Right atrium auricular region (tissue), 2 donors: ENCODE results near the gene SPAG17. TPM values are rescaled to one million over a fixed set of nuclear protein-coding genes. Genes with fewer than 3 reads are reported as not detected.

Experiments used
- DNase-seq: peaks from one replicate; pipeline ENCODE4 v3.0.0-alpha.2; 2019; ENCODE audit warnings: low spot score
- H3K27ac ChIP-seq, 2 donors: fragments of 200-600 bp; sonication (generic); 1 replicate in 1 of 2; 2 replicates in 1 of 2; pipeline ENCODE4 v1.5.1; 2016 to 2019
- H3K27me3 ChIP-seq, 2 donors: fragments of 200-600 bp; sonication (generic); one replicate each; pipeline versions ENCODE4 v1.5.1 to v1.6.0; 2017 to 2019
- H3K36me3 ChIP-seq: fragments of 200-600 bp; sonication (generic); one replicate; pipeline ENCODE4 v1.5.1; 2016
- H3K4me1 ChIP-seq, 2 donors: fragments of 200-600 bp; sonication (generic); one replicate each; pipeline versions ENCODE4 v1.5.1 to v1.6.0; 2017 to 2019
- H3K4me3 ChIP-seq, 2 donors: fragments of 200-600 bp; sonication (generic); 1 replicate in 1 of 2; 2 replicates in 1 of 2; pipeline ENCODE4 v1.5.1; 2017 to 2019; ENCODE audit warnings: mild to moderate bottlenecking in 1 of 2, moderate library complexity in 1 of 2
- H3K9me3 ChIP-seq, 2 donors: fragments of 200-600 bp; sonication (generic); one replicate each; pipeline ENCODE4 v1.5.1; 2019
- total RNA-seq, 2 donors: library from RNA; depleted of rRNA; stranded (reverse); fragments of >200 nt; gene quantifications; one replicate each; pipeline ENCODE4 v1.1.0, GENCODE V29; 2016
- TF ChIP-seq, protein P1 (sequence below), 2 donors: fragments of 200-600 bp; sonication (generic); IDR thresholded peaks; one replicate each; pipeline ENCODE4 v1.5.1; 2019; ENCODE audit warnings: antibody characterized with exemption in 2 of 2

Gene SPAG17
- total RNA-seq, 2 donors from 2014 or later: 0.39 TPM; not detected in 1

DNA sequence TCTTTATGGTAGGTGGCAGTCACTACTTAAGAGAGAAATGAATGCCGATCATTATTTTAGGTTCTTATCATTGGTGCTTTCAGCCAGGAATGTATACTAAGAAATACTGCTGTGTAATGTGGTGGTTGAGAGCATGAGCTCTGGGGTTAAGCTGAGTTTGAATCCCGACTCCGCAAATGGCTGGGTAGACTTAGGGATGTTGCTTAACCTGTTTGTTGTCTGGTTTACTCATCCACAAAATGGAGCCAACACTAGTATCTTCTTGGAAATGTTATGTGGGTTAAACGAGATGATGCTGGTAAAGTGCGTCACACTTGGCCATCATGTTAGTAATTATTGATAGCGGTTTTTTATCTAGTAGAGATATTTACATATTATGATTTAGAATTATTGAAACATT lies 171.7 kb downstream of the SPAG17 start:
- no peaks in the 10 kb centered on the region for H3K4me1 ChIP-seq
- no peaks in the 10 kb centered on the region for H3K9me3 ChIP-seq
- H3K27ac ChIP-seq: no peak overlapping the region
- no peak for DNase-seq
- no peaks in the 10 kb centered on the region for H3K36me3 ChIP-seq
- TF ChIP-seq, protein P1, sequence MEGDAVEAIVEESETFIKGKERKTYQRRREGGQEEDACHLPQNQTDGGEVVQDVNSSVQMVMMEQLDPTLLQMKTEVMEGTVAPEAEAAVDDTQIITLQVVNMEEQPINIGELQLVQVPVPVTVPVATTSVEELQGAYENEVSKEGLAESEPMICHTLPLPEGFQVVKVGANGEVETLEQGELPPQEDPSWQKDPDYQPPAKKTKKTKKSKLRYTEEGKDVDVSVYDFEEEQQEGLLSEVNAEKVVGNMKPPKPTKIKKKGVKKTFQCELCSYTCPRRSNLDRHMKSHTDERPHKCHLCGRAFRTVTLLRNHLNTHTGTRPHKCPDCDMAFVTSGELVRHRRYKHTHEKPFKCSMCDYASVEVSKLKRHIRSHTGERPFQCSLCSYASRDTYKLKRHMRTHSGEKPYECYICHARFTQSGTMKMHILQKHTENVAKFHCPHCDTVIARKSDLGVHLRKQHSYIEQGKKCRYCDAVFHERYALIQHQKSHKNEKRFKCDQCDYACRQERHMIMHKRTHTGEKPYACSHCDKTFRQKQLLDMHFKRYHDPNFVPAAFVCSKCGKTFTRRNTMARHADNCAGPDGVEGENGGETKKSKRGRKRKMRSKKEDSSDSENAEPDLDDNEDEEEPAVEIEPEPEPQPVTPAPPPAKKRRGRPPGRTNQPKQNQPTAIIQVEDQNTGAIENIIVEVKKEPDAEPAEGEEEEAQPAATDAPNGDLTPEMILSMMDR (IDR thresholded peaks at IDR 0.05): no peak
- H3K4me3 ChIP-seq: no peak overlapping the region
- H3K27me3 ChIP-seq: no peaks in the 10 kb centered on the region

DNA sequence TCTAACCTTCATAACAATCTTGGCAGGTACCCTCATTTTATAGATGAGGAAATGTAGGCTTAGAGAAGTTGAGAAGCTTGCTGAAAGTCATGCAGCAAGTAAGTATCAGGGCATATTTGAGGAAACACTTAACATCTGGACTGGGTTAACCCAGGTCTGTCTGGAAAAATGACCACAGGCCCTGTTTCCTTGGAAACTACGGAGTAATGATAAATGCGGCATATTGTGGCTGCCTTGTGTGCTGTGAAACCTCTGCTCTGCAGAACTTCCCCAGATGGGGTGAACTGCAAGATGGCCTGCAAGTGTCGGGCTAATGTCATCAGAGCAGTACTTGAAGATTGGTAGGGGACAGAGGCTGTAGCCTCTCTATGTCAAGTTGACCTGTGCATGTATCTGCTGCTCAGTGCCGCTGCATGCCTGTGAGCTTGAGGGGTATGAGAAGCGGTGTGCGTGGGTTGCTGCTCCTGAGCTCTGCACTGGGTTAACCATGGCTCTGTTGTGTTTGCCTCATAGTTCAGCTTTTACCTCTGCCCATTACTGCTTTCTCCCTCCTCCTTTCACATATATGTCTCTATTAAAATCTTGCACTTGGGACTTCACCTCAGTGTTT lies 172.4 kb downstream of the SPAG17 start:
- Histone ChIP-seq H3K36me3 (no peaks in the 10 kb centered on the region), H3K27ac (no peak overlapping the region), H3K4me1 (no peaks in the 10 kb centered on the region), H3K9me3 (no peaks in the 10 kb centered on the region), H3K27me3 (no peaks in the 10 kb centered on the region), H3K4me3 (no peak overlapping the region)
- TF ChIP-seq, protein P1 (IDR thresholded peaks at IDR 0.05): no peak
- no peak for DNase-seq

DNA sequence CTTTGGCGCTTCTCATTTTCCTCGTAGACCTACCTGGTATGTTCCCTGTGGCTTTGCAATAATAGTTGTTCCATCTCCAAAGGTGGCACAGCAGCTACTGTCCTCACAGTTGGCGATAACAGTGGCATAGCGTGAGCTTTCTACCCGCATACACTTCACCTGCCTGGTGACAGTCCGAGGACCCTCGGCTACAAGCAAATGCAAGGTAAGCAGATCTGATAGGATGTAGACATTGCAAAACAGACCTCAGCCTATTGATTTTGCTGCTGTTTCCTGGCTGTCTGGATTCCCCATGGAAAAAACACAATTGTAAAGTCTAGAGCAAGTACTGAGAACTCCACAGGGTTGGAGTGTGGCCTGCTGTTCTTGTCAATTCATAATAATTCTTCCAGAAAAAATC lies 177.0 kb downstream of the SPAG17 start:
- DNase-seq: no peak
- H3K4me3 ChIP-seq: no peak overlapping the region
- TF ChIP-seq, protein P1 (IDR thresholded peaks at IDR 0.05): no peak

DNA sequence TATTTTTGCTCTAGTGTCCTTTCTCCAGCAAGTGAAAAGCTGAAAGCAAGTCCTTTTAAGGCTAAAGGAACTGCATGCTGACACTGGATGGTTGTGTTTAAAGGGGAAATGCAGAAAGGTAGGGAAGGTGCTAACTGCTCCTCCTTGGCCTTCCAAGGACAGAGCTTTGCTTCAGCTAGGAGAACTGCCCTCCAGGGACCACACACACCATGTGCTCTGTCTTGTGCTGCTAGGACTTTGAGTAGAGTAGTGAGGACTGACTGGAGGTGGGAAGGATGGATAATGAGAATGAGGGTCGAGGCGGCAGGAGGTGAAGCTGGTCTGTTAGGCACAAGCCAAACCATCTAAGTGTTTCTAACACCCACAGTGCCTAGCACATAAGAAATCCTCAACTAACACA lies 177.6 kb downstream of the SPAG17 start:
- H3K4me1 ChIP-seq: no peaks in the 10 kb centered on the region

More for the DNA sequence above, 177.0 kb downstream of the SPAG17 start:
- Histone ChIP-seq H3K9me3 (no peaks in the 10 kb centered on the region), H3K36me3 (no peaks in the 10 kb centered on the region), H3K27ac (no peak overlapping the region), H3K27me3 (no peaks in the 10 kb centered on the region), H3K4me1 (no peaks in the 10 kb centered on the region)

DNA sequence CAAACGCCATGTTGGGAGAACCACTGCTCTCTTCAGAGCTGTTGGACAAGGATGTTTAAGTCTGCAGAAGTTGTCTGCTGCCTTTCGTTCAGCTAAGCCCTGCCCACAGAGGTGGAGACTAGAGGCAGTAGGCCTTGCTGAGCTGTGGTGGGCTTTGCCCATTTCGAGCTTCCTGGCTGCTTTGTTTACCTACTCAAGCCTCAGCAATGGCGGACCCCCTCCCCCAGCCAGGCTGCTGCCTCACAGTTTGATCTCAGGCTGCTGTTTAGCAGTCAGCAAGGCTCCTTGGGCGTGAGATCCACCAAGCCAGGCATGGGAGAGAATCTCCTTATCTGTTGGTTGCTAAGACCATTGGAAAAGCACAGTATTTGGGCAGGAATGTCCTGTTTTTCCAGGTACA lies 180.7 kb downstream of the SPAG17 start:
- Histone ChIP-seq H3K27ac (no peak overlapping the region), H3K4me1 (no peaks in the 10 kb centered on the region), H3K9me3 (no peaks in the 10 kb centered on the region), H3K36me3 (no peaks in the 10 kb centered on the region), H3K27me3 (no peaks in the 10 kb centered on the region), H3K4me3 (no peak overlapping the region)
- TF ChIP-seq, protein P1 (IDR thresholded peaks at IDR 0.05): no peak
- no peak for DNase-seq

More for the DNA sequence above, 177.6 kb downstream of the SPAG17 start:
- Histone ChIP-seq H3K27me3 (no peaks in the 10 kb centered on the region), H3K9me3 (no peaks in the 10 kb centered on the region), H3K4me3 (no peak overlapping the region), H3K27ac (no peak overlapping the region), H3K36me3 (no peaks in the 10 kb centered on the region)
- TF ChIP-seq, protein P1 (IDR thresholded peaks at IDR 0.05): no peak
- DNase-seq: no peak

DNA sequence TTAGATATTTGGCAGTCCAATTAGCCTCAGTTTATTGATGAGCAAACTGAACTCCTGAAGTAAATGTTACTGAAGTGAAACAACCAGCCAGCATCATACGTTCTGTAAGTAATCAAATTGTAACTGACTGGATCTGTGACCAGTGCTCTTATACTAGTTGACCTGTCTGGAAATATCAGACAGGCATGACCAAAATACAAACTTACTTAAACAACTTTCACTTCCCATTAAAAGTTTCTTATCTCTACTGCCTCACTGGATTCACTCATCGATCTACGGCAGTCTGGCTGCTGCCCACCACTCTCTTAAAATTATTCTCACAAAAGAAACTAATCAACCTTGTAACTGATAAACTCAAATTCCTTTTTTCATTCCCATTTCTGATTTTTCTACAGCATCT lies 199.1 kb downstream of the SPAG17 start:
- Histone ChIP-seq H3K9me3 (no peaks in the 10 kb centered on the region), H3K27ac (no peak overlapping the region), H3K27me3 (no peaks in the 10 kb centered on the region), H3K36me3 (no peaks in the 10 kb centered on the region), H3K4me3 (no peak overlapping the region), H3K4me1 (no peaks in the 10 kb centered on the region)
- no peak for DNase-seq
- TF ChIP-seq, protein P1 (IDR thresholded peaks at IDR 0.05): no peak
